Activated CD4-positive, alpha-beta T cell treated with anti-CD3 and anti-CD28 coated beads, Interleukin-2, amount 50 U/mL, for 48 hours (primary cell): ENCODE results near the gene CCL1.

Experiments used
- DNase-seq, 2 experiments: peaks; one replicate each; pipeline ENCODE4 v3.0.0-alpha.2; 2020

The CCL1 gene

DNA sequence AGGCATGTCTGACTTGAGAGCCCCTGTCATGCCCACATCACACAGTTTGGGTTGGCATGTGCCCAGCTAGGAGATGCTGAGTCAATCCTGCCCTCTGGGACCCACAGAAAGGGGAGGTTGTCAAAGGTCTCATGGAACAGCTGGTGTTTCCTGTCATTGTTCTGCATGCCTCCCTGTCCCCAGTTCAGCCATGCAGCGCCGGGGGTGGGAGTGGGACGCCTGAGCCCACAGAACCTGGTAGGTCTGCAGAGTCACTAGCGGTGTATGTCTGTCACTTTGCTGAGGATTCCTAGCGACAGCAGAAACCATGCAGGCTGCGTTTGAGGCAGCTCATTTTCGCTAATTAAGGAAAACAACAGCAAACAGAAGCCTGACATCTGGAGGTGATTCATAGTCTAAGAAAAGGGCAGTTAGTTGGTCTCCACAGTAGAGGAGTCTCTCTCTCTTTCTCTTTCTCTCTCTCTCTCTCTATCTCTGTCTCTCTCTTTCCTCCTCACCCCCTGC is 19.6 kb upstream of the CCL1 start:
- peak; percentile 62 to 71 for DNase-seq

DNA sequence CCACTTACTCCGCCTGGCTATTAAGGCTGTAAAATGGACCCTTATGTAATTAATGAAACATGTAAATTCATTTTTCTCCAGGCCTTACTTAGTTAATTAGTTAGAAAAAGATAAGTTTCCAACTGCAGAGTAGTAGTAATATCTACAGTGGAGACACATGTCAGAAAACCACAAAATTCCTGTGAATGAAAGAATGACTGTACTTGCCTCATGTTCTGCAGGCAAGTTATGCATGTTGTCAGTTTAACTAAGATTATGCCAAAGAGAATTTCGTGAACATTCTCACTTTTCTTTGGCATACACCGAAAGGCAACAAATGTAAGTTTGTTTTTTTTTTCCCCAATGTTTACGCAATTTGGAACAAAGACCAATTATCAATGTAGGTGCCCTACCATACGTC is 16.8 kb upstream of the CCL1 start:
- no peak for DNase-seq

GRCh38 chr17:34378664-34379101 is 15.7 kb upstream of the CCL1 start:
- peak in 1 of 2 experiments; percentile 35 for DNase-seq

DNA sequence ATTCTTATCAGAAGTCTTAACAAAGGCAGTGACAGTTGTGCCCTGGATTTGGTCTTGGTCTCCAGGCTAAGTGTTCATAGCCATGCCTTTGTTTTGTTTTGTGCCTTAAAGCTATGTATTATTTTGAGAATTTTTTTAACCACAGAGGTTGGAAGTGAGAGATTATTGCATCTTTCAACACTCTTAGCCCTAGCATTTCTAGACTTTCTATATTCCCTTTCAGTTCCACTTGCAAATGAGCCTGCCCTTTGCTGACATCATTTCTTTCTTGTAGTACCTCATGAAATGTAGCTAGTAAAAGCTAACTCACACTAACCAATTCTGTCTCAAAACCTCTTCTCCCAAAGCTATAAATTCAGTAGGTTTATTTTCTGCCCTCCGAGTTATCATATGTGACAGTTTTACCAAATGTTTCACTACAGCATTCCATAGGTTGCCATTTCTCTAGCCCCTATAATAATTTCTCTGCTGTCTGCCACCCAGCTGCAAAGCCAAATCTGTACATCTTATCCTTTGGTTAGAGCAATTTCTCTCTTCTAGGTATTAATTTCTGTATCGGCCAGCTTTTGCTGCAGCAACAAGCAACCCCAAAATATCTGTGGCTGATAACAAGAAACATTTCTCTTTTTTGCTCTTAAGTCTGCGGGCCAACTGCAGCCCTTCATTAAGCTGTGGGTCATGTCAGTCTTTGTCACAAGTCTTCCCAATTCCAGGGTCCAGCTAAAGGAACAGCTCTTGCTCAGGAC is 14.2 kb upstream of the CCL1 start:
- no peak for DNase-seq

GRCh38 chr17:34375426-34375997 is 12.5 kb upstream of the CCL1 start:
- no peak for DNase-seq

GRCh38 chr17:34374457-34374856 is 11.4 kb upstream of the CCL1 start:
- DNase-seq, result no peak

- DNase-seq, result no peak
Measured at GRCh38 chr17:34371405-34372100, 8.5 kb upstream of the CCL1 start.

- DNase-seq, result no peak
Measured at GRCh38 chr17:34370997-34371395, 8.0 kb upstream of the CCL1 start.

- DNase-seq, result no peak
Measured at GRCh38 chr17:34370376-34370996, 7.5 kb upstream of the CCL1 start.

GRCh38 chr17:34369571-34369970 is 6.5 kb upstream of the CCL1 start:
- DNase-seq, result no peak

DNA sequence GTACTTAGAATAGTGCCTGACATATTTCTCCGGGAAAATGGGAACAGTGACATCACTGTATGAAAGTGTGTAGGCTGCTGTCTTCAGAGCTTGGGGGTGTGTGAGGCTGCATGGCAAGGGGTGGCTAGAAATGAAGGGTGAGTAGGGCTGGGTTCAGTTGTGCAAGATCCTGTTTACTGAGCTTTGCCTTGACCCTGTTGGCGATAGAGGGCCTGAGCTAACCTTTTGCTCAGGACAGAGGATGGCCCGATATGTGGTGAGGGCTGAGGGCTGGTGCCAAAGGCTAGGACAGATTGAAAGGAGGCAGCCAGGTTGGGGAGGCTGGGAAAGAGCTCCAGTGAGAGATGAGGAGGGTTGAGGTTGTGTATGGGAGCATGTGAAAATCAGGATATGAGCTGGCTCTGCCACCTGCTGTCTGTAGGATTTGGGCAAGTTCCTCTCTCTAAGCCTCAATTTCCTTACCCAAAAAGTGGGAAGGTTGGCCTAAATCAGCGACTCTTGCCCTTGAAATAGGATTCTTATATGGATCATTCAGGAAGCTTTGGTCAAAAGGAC is 6.0 kb upstream of the CCL1 start:
- no peak for DNase-seq

GRCh38 chr17:34368196-34368945 is 5.3 kb upstream of the CCL1 start:
- DNase-seq, result no peak

GRCh38 chr17:34367486-34368195 is 4.6 kb upstream of the CCL1 start:
- DNase-seq, result no peak

DNA sequence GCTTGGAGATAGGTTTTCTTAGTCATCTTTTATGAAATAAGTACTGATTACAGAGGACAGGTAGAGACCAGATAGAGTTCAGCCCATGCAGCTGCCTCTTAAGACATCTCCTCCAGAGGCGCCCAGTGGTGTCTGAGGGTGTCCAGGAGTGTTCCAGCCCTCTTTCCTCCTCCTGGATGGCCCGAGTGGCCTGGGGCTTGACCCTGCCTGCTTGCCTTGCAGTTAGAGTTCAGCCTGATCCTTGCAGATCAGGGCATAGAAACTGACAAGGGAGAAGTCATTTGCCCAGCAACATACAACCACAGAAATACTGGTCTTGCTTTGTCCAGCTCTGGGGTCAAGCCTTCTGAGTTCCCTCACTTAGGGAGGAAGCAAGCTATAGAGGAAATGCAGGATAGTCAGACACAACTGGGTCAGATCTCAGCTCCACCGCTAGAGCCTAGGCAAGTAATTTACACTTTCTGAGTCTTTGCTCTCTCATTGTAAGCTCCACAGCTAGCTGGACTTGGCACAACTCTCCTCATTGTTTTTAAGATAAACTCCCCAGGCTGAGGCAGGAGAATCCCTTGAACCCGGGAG is 3.6 kb upstream of the CCL1 start:
- DNase-seq, result no peak

GRCh38 chr17:34366010-34366409 is 3.0 kb upstream of the CCL1 start:
- DNase-seq, result no peak

- DNase-seq, result no peak
Measured at GRCh38 chr17:34365340-34365739, 2.3 kb upstream of the CCL1 start.

- DNase-seq, result no peak
Measured at GRCh38 chr17:34364751-34365150, 1.7 kb upstream of the CCL1 start.

DNA sequence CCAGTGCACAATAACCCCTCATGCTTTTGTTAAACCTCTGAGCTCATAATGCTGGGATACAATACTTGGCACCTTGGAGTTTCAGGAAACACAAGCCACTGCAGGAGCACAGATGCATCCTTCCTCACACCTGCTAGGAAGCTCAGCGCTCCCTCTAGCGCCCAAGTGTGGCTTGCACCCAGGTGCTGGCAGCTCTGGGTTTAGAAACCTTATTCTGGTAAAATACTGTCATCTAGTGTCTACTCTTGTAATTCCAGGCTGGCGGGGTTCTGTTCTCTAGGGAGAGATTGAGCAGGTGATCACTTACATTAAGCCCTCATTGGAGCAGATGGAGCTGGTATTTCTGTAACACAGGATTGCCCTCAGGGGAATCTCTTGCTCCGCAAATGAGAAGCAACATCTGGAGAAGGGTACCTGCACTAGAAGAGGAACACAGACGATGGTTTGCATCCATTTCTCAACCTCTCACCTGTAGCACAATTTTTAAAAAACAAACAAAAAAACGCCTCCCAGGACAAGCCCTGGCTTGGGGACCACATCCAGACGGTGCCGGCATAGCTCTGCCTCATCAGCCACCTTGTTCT is 1.5 kb downstream of the CCL1 start:
- peak; percentile 84 to 86 for DNase-seq

- no peak for DNase-seq
Measured at GRCh38 chr17:34360601-34361270, 2.3 kb downstream of the CCL1 start.

DNA sequence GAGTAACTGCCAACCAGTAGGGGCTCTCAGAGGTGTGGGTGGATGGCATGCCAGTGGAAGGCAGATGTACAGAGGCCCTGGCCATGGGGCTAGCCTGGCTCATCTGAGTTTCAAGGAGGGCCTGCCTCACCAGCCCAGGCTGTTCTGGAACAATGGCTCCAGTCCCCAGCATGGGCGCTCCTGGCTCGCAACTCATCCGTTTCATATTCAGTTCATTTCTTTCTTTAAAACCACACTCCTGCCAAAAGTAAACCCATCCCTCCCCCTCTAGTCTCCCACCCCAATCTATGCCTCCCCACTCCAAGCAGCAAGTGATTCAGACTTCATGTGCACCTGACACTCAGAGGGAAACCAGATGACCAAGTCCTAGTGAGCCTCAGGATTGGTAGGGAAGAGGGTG is 4.4 kb downstream of the CCL1 start:
- DNase-seq, result no peak
